GM12878 (cell line): Measurements from ENCODE around the gene MT3. TPM values are rescaled to one million over a fixed set of nuclear protein-coding genes. Genes with fewer than 3 reads are reported as not detected.

Source experiments
- ATAC-seq: fragments of 200-7000 bp; cut with Tn5 transposase; 3 replicates; pipeline ENCODE4 v1.9.1; 2020; ENCODE audit warnings: mild to moderate bottlenecking, moderate library complexity
- Bru-seq: library from RNA; stranded (reverse); fragments of 400-500 nt; gene quantifications from one replicate; lab custom pipeline; 2021; lab: Mats Ljungman, UMichigan
- BruChase-seq, 2 experiments: library from RNA; stranded (reverse); fragments of 400-500 nt; gene quantifications; one replicate each; lab custom pipeline; 2021; lab: Mats Ljungman, UMichigan
- BruUV-seq: library from RNA; stranded (reverse); fragments of 400-500 nt; replicated peaks from 2 replicates; lab custom pipeline; 2021; lab: Mats Ljungman, UMichigan
- CTCF ChIA-PET: fragments of 300-600 bp; sonication (Branson Sonifier 250); formaldehyde crosslinking; extraction: SDS; loops from one replicate; lab custom pipeline; 2021; ENCODE audit warnings: inconsistent platforms; lab: Yijun Ruan, JAX
- POLR2A ChIA-PET: fragments of 350-600 bp; formaldehyde crosslinking; extraction: SDS; loops from one replicate; lab custom pipeline; 2021; ENCODE audit warnings: inconsistent platforms; lab: Charles Lee
- RAD21 ChIA-PET: fragments of 300-600 bp; sonication (Branson Sonifier 250); formaldehyde crosslinking; loops from one replicate; lab custom pipeline; 2023; ENCODE audit warnings: antibody characterized with exemption; ENCODE audit not compliant: unreplicated experiment; lab: Charles Lee
- SMC1A ChIA-PET: fragments of 300-600 bp; sonication (Branson Sonifier 250); formaldehyde crosslinking; loops from one replicate; lab custom pipeline; 2023; ENCODE audit not compliant: unreplicated experiment, uncharacterized antibody; lab: Charles Lee
- DNase-seq: peaks from one replicate; pipeline ENCODE4 v3.0.0-alpha.2; 2011; ENCODE audit warnings: low read depth, low spot score
- FAIRE-seq: peaks from 3 replicates; lab custom pipeline; 2011; peaks lifted over from hg19 to GRCh38; lab: Jason Lieb, UNC
- H2AFZ ChIP-seq: 2 replicates; pipeline ENCODE4 v1.6.0; 2011; ENCODE audit warnings: low read depth, low read length, control low read depth; ENCODE audit not compliant: control insufficient read depth
- H3K27ac ChIP-seq: 2 replicates; pipeline ENCODE4 v1.5.1; 2011; ENCODE audit warnings: control low read depth; ENCODE audit not compliant: control insufficient read depth, insufficient read depth
- H3K27me3 ChIP-seq, 2 experiments: replicated peaks in 1 of 2; 2 replicates each; pipeline versions ENCODE4 v1.6.0 to v1.6.1; 2011; ENCODE audit warnings: low read length in 1 of 2; ENCODE audit not compliant: control insufficient read depth in 2 of 2, insufficient read depth in 2 of 2
- H3K36me3 ChIP-seq, 2 experiments: 2 replicates each; pipeline ENCODE4 v1.5.1; 2011; ENCODE audit warnings: low read length in 1 of 2; ENCODE audit not compliant: control insufficient read depth in 2 of 2, insufficient read depth in 2 of 2
- H3K4me1 ChIP-seq: 2 replicates; pipeline ENCODE4 v1.6.1; 2011; ENCODE audit warnings: mild to moderate bottlenecking, low read length, moderate library complexity, mixed read lengths; ENCODE audit not compliant: control insufficient read depth, insufficient read depth
- H3K4me2 ChIP-seq: 2 replicates; pipeline ENCODE4 v1.6.0; 2011; ENCODE audit warnings: control low read depth; ENCODE audit not compliant: control insufficient read depth, insufficient read depth
- H3K4me3 ChIP-seq: fragments of 200-600 bp; sonication (generic); 2 replicates; pipeline ENCODE4 v1.5.1; 2016
- H3K79me2 ChIP-seq: 2 replicates; pipeline ENCODE4 v1.6.0; 2011; ENCODE audit warnings: low read length; ENCODE audit not compliant: control insufficient read depth, insufficient read depth
- H3K9ac ChIP-seq: 2 replicates; pipeline ENCODE4 v1.8.0; 2011; ENCODE audit warnings: low read length, control low read depth, mixed read lengths; ENCODE audit not compliant: control insufficient read depth, insufficient read depth
- H3K9me3 ChIP-seq: replicated peaks from 3 replicates; pipeline ENCODE4 v1.5.1; 2011; ENCODE audit warnings: mild to moderate bottlenecking, low read length; ENCODE audit not compliant: control insufficient read depth, insufficient read depth
- H4K20me1 ChIP-seq: 2 replicates; pipeline ENCODE4 v1.6.0; 2011; ENCODE audit not compliant: control insufficient read depth, insufficient read depth
- HDAC6 ChIP-seq: fragments of 200-600 bp; sonication (generic); IDR thresholded peaks from one replicate; pipeline ENCODE4 v1.8.0; 2017; ENCODE audit warnings: antibody characterized with exemption; ENCODE audit not compliant: unreplicated experiment
- PKNOX1 ChIP-seq: fragments of 450-650 bp; IDR thresholded peaks from 2 replicates; pipeline ENCODE4 v1.6.1; 2016; ENCODE audit warnings: mild to moderate bottlenecking
- WGBS: methylation state at CpG from one replicate; pipeline ENCODE4 v1.1.6; 2016; ENCODE audit warnings: low lambda C conversion rate; ENCODE audit not compliant: insufficient replicate concordance, insufficient coverage; ENCODE audit errors: missing lambda C conversion rate; 5-methylcytosine and 5-hydroxymethylcytosine counted together
- in situ Hi-C: fragments of 300-500 bp; cut with MboI; formaldehyde crosslinking; loops from 9 replicates; pipeline ENCODE4 v1.14.3; 2018; ENCODE audit warnings: mixed read lengths
- intact Hi-C: fragments of 100-400 bp; cut with micrococcal nuclease; formaldehyde crosslinking; loops from one replicate; pipeline ENCODE4 v1.14.2; 2022; ENCODE audit not compliant: unreplicated experiment
- long read RNA-seq, 2 experiments: library from polyadenylated mRNA; unstranded; transcript quantifications; one replicate each; pipeline ENCODE4 v2.0.0, GENCODE V29; 2019 to 2020
- polyA minus RNA-seq, 3 experiments: library from RNA; depleted of rRNA, polyadenylated mRNA; stranded (reverse); fragments of >200 nt; gene quantifications; 2 replicates each; pipeline ENCODE4 v1.2.3, GENCODE V29; 2011
- polyA plus RNA-seq, 11 experiments: library from polyadenylated mRNA; depleted of rRNA in 4 of 11; unstranded in 6 of 11; stranded (reverse) in 5 of 11; fragments of >200 nt; fragmentation: Nextera tagmentation in 4 of 11; fragmentation: Illumina TruSeq in 1 of 11; extraction: Ambion mirVana in 4 of 11; extraction: Trizol in 1 of 11; gene quantifications; 1 replicate in 1 of 11; 2 replicates in 10 of 11; pipeline versions ENCODE4 v1.2.1 to v1.2.3, GENCODE V29; 2011 to 2016; ENCODE audit warnings: inconsistent platforms in 2 of 11, missing spikeins in 2 of 11, low read depth in 1 of 11
- total RNA-seq, 4 experiments: library from RNA; depleted of rRNA in 3 of 4; stranded (reverse); fragments of >200 nt in 3 of 4; fragmentation: Illumina TruSeq in 1 of 4; extraction: Trizol in 1 of 4; gene quantifications; 2 replicates each; pipeline versions ENCODE4 v1.2.1 to v1.2.3, GENCODE V29; 2013 to 2021

MT3 gene
- total RNA-seq (2013; cell fraction: nucleolus; rRNA removed), result not detected in 2 replicates
- not detected in 2 replicates for total RNA-seq (2014; rRNA removed)
- total RNA-seq (2014; rRNA removed; fragmentation: Illumina TruSeq; extraction: Trizol), result not detected in 2 replicates
- not detected in 2 replicates for total RNA-seq (2021)
- polyA plus RNA-seq (2011; ENCODE audit: low read depth), result not detected
- 0.24 and 0.41 TPM in 2 replicates for polyA plus RNA-seq (2011; rRNA removed)
- polyA plus RNA-seq (2011; cell fraction: cytosol; rRNA removed), result 0.33 and 0.46 TPM in 2 replicates
- 0.25 TPM in 1 of 2 replicates, not detected in the other for polyA plus RNA-seq (2011; cell fraction: nucleus; rRNA removed)
- polyA plus RNA-seq (2012), result 1.00 TPM in 1 of 2 replicates, not detected in the other
- polyA plus RNA-seq (2014; fragmentation: Illumina TruSeq; extraction: Trizol), result not detected in 2 replicates
- polyA plus RNA-seq (2014; fragmentation: Nextera tagmentation; extraction: Ambion mirVana), result not detected
- not detected in 2 replicates for polyA plus RNA-seq (2014; rRNA removed)
- polyA plus RNA-seq (2016; fragmentation: Nextera tagmentation; extraction: Ambion mirVana), result not detected
- not detected in 2 replicates for polyA minus RNA-seq (2011; rRNA and poly(A)+ RNA removed)
- not detected in 2 replicates for polyA minus RNA-seq (2011; cell fraction: cytosol; rRNA and poly(A)+ RNA removed)
- polyA minus RNA-seq (2011; cell fraction: nucleus; rRNA and poly(A)+ RNA removed), result not detected in 2 replicates
- percentile 18 among the genes with signal in this experiment for Bru-seq, nascent RNA
- not detected for BruChase-seq, experiment 1, labeled RNA remaining after a 6-hour chase
- BruChase-seq, experiment 2, labeled RNA remaining after a 2-hour chase, result not detected
- long read RNA-seq, experiment 1, result 0 reads
- long read RNA-seq, experiment 2, result 0 reads

- no TSS peak for BruUV-seq
- no peaks in the 10 kb centered on the region for H4K20me1 ChIP-seq
- no peak within 1 kb of the TSS for H3K9ac ChIP-seq
- TF ChIP-seq PKNOX1 (no peak), HDAC6 (peak; percentile 81)
- TF ChIP-seq, all 136 proteins: peak for 1
- FAIRE-seq, result no peak
- H3K27me3 ChIP-seq, result peaks cover 9 to 13% of the 10 kb centered on the region in 2 experiments
- DNase-seq, result no peak
- SMC1A ChIA-PET, result interaction anchor here (1.0 kb wide), 1 partner anchor 17 kb away, joined by 3 read pairs; no protein-coding TSS in a partner anchor
- RAD21 ChIA-PET, result no interaction called here
- H2AFZ ChIP-seq, result no peak within 1 kb of the TSS
- WGBS, result 19% methylated on average over 57 of the region's 87 CpGs
- peaks cover 3% of the 10 kb centered on the region; the same call in 2 of the 3 replicates for H3K9me3 ChIP-seq
- H3K4me2 ChIP-seq, result no peak within 1 kb of the TSS
- in situ Hi-C loops, result no loop called here
- POLR2A ChIA-PET, result no interaction called here
- H3K27ac ChIP-seq, result no peak within 1 kb of the TSS
- H3K79me2 ChIP-seq, result no peaks in the 10 kb centered on the region
- no peak within 1 kb of the TSS for H3K4me3 ChIP-seq
- H3K4me1 ChIP-seq, result no peaks in the 10 kb centered on the region; the same call in 1 of the 2 replicates
- intact Hi-C loops, result no loop called here
- ATAC-seq, result peak; percentile 60
- CTCF ChIA-PET, result no interaction called here
- H3K36me3 ChIP-seq, result no peaks in the 10 kb centered on the region
Observed at GRCh38 chr16:56589141-56590039, at the start of gene MT3. MT3 (plus strand) TSS chr16:56589528; CDS start chr16:56589591, 63 bp downstream.
